ENCODE measurements around the gene HPS5. TPM values are rescaled to one million over a fixed set of nuclear protein-coding genes. Genes with fewer than 3 reads are reported as not detected.

Gene HPS5
- total RNA-seq, 1 experiment from 2014 or later, result 15.4 TPM

GRCh38 chr11:18361154-18361553, 39.2 kb upstream of the HPS5 start:
- Mint-ChIP-seq H3K9me3 (no peaks in the 10 kb centered on the region), H3K27me3 (ENCODE audit: low read depth) (no peaks in the 10 kb centered on the region), H3K4me3 (no peak overlapping the region), H3K4me1 (no peaks in the 10 kb centered on the region), H3K36me3 (ENCODE audit: insufficient read depth in 1 of 3, low read depth in 3 of 3) (peaks cover 21 to 61% (median 53%) of the 10 kb centered on the region in 3 experiments; a peak in 6 of 7 replicates), H3K27ac (no peak overlapping the region)
- Histone ChIP-seq H3K79me2 (ENCODE audit: insufficient read depth, low read length) (no peaks in the 10 kb centered on the region), H2BK120ac (ENCODE audit: low read depth, low read length, poor library complexity, severe bottlenecking) (no peak overlapping the region), H2BK5ac (ENCODE audit: insufficient read length, low read length) (no peak overlapping the region), H2AFZ (ENCODE audit: low read length) (no peak overlapping the region), H3K9me3 (ENCODE audit: control insufficient read depth, low read depth, low read length) (no peaks in the 10 kb centered on the region), H3K23ac (ENCODE audit: insufficient read length, low read depth, low read length) (no peak overlapping the region), H4K20me1 (ENCODE audit: control insufficient read depth, insufficient read depth, insufficient read length) (no peaks in the 10 kb centered on the region), H2BK12ac (ENCODE audit: insufficient read length, low read depth, low read length) (no peak overlapping the region), H3T11ph (ENCODE audit: low read length) (no peak overlapping the region), H2BK20ac (ENCODE audit: low read depth, low read length, poor library complexity, severe bottlenecking) (no peak overlapping the region), H3K4me2 (ENCODE audit: insufficient read depth, insufficient read length, low read length) (no peak overlapping the region), H3K27ac (ENCODE audit: insufficient read length, low read depth, low read length) (no peak overlapping the region), H3K4me1 (ENCODE audit: insufficient read depth, low read length) (no peaks in the 10 kb centered on the region), H2BK15ac (ENCODE audit: low read depth, low read length) (no peak overlapping the region), H3K14ac (ENCODE audit: insufficient read depth, low read length) (no peak overlapping the region), H3K23me2 (ENCODE audit: insufficient read length, low read depth, low read length, poor library complexity, severe bottlenecking) (no peaks in the 10 kb centered on the region), H2AK5ac (ENCODE audit: insufficient read length, low read length) (no peak overlapping the region), H3K18ac (ENCODE audit: insufficient read length, low read depth, low read length) (no peak overlapping the region), H4K8ac (replicated peaks; ENCODE audit: insufficient read length, low read depth, low read length) (no peak overlapping the region), H3K4ac (ENCODE audit: low read depth, low read length) (no peak overlapping the region), H4K5ac (ENCODE audit: insufficient read length, low read depth, low read length) (no peak overlapping the region), H3K9ac (ENCODE audit: extremely low read depth, insufficient read length, low read length) (no peak overlapping the region), H3K56ac (ENCODE audit: insufficient read length, low read depth, low read length) (no peak overlapping the region), H4K91ac (ENCODE audit: insufficient read length, low read depth, low read length) (no peak overlapping the region), H3K27me3 (ENCODE audit: insufficient read depth, low read length) (no peaks in the 10 kb centered on the region), H3K79me1 (ENCODE audit: insufficient read depth, low read depth, low read length, poor library complexity, severe bottlenecking) (no peaks in the 10 kb centered on the region)
- WGBS (ENCODE audit: extremely low coverage, insufficient read length, low lambda C conversion rate), result no CpG with 5 or more reads among the region's 5 CpGs
- TF ChIP-seq, protein P1, sequence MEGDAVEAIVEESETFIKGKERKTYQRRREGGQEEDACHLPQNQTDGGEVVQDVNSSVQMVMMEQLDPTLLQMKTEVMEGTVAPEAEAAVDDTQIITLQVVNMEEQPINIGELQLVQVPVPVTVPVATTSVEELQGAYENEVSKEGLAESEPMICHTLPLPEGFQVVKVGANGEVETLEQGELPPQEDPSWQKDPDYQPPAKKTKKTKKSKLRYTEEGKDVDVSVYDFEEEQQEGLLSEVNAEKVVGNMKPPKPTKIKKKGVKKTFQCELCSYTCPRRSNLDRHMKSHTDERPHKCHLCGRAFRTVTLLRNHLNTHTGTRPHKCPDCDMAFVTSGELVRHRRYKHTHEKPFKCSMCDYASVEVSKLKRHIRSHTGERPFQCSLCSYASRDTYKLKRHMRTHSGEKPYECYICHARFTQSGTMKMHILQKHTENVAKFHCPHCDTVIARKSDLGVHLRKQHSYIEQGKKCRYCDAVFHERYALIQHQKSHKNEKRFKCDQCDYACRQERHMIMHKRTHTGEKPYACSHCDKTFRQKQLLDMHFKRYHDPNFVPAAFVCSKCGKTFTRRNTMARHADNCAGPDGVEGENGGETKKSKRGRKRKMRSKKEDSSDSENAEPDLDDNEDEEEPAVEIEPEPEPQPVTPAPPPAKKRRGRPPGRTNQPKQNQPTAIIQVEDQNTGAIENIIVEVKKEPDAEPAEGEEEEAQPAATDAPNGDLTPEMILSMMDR (conservative IDR thresholded peaks at IDR 0.05), result no peak
- no peak for DNase-seq

Measured in H9 (cell line).